Astrocyte of the cerebellum (primary cell): ENCODE measurements around the gene CTBP1.
A peak's percentile ranks its signal among the peaks of the same experiment; 100 is the strongest.

Experiments
- DNase-seq: peaks from one replicate; pipeline ENCODE4 v3.0.0-alpha.2; 2011; ENCODE audit warnings: low read depth
- H3K4me3 ChIP-seq: 2 replicates; pipeline ENCODE4 v1.5.1; 2011; ENCODE audit warnings: mild to moderate bottlenecking, low read depth, low read length, moderate library complexity
- CTCF ChIP-seq: IDR thresholded peaks from 2 replicates; pipeline ENCODE4 v1.5.1; 2012; ENCODE audit warnings: low read length, low read depth, moderate library complexity, mild to moderate bottlenecking; ENCODE audit errors: missing control alignments
- in situ Hi-C: cut with HindIII; loops from 2 replicates; pipeline ENCODE4 v1.10.0; 2017; ENCODE audit warnings: low sequenced_read_pairs

Gene CTBP1

GRCh38 chr4:1291091-1291490 lies 42.2 kb upstream of the CTBP1 start:
- TF ChIP-seq CTCF, result no peak
- H3K4me3 ChIP-seq, result peak overlapping the region; percentile 86
- in situ Hi-C loops, result no loop called here
- no peak for DNase-seq

GRCh38 chr4:1290165-1290977 lies 41.4 kb upstream of the CTBP1 start:
- in situ Hi-C loops, result no loop called here
- TF ChIP-seq CTCF, result no peak
- peak overlapping the region; percentile 86 for H3K4me3 ChIP-seq
- no peak for DNase-seq

- peak within 1 kb of the TSS; percentile 86 for H3K4me3 ChIP-seq
- no peak for TF ChIP-seq CTCF
- DNase-seq, result peak; percentile 89
- in situ Hi-C loops, result no loop called here
Measured at GRCh38 chr4:1289207-1290164, 40.6 kb upstream of the CTBP1 start, which contains the start of gene MAEA. Gene MAEA (plus strand): TSS chr4:1289891. CDS start chr4:1289914, 23 bp downstream.

- no peak for TF ChIP-seq CTCF
- in situ Hi-C loops, result no loop called here
- no peak for DNase-seq
- peak overlapping the region; percentile 86 for H3K4me3 ChIP-seq
Measured at GRCh38 chr4:1288786-1289185, 39.9 kb upstream of the CTBP1 start.

- in situ Hi-C loops, result no loop called here
- H3K4me3 ChIP-seq, result no peak overlapping the region
- DNase-seq, result no peak
- TF ChIP-seq CTCF, result no peak
Measured at GRCh38 chr4:1285790-1286553, 37.0 kb upstream of the CTBP1 start.
